Ureter (tissue), 1 donor: ENCODE data around the gene NCKAP5L. TPM values are rescaled to one million over a fixed set of nuclear protein-coding genes. Genes with fewer than 3 reads are reported as not detected.
"Not testable (repeated sequence)": the region's sequence is repeated elsewhere in the genome, so short reads cannot be mapped to it uniquely, and the experiment has no call there.

Experiments used
- DNase-seq: peaks from one replicate; pipeline ENCODE4 v3.0.0-alpha.2; 2020; ENCODE audit warnings: low spot score
- total RNA-seq: library from RNA; stranded (reverse); gene quantifications from one replicate; pipeline ENCODE4 v1.2.4, GENCODE V29; 2023
- donor health status: DM: yes; HTN: yes; CAD: no.

The NCKAP5L gene, protein sequence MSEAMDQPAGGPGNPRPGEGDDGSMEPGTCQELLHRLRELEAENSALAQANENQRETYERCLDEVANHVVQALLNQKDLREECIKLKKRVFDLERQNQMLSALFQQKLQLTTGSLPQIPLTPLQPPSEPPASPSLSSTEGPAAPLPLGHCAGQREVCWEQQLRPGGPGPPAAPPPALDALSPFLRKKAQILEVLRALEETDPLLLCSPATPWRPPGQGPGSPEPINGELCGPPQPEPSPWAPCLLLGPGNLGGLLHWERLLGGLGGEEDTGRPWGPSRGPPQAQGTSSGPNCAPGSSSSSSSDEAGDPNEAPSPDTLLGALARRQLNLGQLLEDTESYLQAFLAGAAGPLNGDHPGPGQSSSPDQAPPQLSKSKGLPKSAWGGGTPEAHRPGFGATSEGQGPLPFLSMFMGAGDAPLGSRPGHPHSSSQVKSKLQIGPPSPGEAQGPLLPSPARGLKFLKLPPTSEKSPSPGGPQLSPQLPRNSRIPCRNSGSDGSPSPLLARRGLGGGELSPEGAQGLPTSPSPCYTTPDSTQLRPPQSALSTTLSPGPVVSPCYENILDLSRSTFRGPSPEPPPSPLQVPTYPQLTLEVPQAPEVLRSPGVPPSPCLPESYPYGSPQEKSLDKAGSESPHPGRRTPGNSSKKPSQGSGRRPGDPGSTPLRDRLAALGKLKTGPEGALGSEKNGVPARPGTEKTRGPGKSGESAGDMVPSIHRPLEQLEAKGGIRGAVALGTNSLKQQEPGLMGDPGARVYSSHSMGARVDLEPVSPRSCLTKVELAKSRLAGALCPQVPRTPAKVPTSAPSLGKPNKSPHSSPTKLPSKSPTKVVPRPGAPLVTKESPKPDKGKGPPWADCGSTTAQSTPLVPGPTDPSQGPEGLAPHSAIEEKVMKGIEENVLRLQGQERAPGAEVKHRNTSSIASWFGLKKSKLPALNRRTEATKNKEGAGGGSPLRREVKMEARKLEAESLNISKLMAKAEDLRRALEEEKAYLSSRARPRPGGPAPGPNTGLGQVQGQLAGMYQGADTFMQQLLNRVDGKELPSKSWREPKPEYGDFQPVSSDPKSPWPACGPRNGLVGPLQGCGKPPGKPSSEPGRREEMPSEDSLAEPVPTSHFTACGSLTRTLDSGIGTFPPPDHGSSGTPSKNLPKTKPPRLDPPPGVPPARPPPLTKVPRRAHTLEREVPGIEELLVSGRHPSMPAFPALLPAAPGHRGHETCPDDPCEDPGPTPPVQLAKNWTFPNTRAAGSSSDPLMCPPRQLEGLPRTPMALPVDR (N-terminal part only)
- total RNA-seq, result 24.0 TPM

DNA sequence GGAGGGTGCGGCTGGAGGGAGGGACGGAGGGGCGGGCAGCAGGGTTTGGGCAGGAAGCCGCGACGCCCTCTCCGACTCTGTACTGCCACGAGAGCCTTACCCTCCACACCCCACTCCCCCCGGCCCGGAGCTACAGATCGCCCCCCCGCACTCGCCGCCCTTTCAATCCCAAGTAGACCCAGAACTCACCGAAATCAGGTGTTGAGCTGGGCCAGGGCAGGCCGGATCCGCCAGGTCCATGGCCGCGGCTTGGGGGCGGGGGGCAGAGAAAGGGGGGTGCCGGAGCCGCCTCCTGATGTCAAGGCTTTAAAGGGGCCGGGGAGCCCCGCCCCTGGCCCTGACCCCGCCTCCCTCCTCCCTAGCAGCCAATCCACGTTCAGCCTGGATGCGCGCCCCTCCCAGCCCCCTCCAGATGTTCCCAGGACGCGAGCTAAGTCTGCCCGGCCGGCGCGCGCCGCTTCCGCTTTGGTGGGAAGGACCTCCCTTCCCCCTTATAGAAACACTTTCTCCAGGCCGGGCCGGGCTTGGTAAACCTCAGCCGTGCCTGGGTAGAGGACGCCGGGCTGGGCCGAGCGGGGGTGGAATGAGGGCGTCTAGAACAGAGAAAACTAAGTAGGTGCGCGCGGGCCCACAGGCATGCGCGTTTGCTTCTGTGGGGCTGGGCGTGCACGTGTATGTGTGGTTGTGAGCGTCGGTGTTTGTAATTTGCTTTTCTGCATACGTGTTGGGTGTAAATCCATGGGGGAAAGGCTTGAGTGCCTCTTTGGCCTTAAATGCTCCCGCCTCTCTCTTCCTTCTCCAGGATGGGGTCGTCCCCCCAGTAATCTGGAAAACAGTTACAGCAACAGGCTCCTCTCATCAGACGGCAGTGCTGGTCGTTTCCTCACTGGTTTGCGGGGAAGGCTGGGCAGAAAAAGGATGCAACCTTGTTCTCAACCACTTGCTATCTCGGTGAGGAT lies at the start of gene NCKAP5L:
NCKAP5L (minus strand) TSS at position 281 of the 959 bp plus-strand sequence. CDS start 24,369 bp downstream, outside the sequence.
- peak; percentile 97 for DNase-seq

DNA sequence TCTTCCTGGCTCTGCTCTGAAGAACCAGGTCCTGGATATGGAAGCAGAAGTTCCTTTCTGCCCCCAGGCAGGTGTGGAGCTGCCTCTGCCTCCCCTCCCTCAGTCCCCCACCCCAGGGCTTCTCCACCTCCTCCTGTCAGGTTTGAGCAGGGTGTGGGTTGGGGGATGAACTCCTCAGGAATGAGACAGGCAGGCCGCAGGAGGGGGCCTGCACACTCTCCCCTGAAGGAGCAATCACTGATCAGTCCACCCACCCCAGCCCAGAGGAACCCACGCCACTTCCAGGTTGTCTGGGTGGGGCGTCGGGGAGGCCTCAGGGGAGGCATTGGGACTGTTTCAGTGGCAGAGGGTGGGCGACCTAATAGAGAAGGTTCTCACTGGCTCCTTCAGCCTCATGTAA lies 48.9 kb upstream of the NCKAP5L start:
- no peak for DNase-seq

DNA sequence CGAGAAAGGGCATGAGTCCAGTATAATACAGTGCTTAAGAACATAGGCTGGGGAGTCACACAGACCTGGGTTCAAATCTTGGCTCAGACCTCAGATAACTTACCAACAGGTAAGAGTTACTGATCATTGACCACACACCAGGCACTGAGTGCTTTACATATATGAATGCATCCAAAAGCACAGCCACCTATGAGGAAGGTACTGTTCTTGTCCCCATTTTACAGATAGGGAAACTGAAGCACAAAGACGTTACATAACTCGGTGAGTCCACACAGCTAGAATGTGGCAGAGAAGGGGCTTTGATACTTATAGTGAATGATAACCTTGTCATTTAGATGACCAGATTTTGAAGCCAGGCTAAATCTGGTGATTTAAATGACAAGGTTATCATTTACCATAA lies 47.9 kb upstream of the NCKAP5L start:
- no peak for DNase-seq

DNA sequence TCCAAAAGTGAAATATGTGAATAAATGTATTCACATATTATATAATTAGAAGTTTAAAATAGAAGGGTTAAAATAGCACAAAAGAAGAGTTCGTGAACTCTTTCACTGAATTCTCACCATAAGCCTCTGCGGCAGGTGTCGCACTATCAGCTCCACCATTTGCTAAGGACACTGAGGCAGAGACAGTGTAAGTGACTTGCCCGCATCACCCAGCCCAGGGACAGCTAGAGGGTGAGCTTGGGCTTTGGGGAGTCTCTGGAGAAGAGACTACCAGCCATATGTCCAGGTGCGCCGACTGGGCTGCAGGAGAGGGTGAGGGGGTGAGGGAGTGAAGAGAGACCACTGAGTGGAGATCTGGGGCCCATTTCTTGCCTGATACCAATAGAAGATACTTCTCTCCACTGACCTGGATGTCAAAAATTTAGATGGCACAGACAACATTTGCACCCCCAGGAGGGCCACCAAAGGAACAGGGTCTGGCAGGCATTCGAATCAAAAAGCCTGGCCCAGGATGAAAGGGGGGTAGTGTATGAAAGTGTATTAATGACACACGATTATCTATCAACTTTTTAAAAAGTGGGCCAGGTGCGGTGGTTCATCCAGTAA lies 47.0 kb upstream of the NCKAP5L start:
- DNase-seq, result peak; percentile 31

DNA sequence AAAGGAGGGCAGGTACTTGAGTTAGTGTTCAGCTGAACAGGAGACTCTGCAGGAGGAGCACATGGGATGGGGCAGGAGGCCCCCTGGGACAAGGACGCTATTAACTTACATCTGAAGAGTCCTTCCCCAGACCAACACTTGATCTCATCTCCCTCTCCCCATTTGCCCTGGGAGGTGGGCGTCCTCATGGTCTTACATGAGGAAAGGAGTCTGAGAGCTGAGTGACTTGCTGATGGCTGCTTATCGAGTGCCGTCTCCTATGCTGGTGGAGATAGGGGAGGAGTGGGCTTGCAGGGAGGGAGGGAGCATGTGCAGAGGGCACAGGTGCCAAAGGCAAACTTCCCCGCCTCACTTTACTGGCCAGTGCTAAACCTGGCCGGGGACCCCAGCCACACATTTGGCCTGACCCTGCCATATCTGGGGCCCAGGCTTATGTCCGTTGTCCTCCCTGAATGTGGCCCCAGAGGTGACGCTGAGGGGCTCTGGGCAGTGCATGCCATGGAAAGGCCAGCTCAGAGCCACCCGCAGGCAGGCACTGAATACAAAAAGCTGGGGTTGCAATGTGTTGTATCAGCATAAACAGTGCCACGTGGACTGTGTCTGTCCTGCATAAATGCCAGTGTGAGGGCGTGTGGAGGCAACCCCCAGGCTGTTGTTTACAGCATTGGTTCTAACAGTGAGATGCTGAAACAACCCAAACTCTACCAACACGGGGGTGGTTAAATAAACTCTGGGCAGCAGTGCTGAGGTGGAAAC lies 46.1 kb upstream of the NCKAP5L start:
- peak; percentile 18 for DNase-seq

DNA sequence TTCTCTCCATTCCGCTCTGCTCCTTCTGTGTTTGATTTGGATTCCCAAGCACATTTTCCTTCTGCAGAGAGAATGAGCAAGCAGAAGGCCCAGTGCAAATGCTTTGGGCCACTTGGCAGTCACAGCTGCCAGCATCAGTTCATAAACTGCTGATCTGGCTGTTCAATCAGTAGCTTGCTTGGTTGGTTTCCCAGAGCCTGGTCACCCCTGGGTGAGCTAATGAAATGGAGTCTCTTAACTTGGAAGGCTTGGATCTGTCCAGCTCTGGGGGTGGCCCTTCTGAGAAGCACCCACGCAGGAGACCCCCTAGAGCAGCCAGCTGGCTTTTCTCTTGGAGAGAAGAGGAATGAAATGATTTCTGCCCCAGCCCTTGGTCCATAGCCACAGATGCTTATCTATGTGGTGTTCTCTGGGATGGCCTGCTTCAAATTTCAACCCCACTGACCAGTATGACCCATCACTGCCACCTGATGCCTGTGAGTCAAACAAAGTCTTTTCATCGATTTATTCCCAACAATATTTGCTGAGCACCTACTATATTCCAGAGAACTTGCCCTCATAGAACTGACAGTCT lies 45.2 kb upstream of the NCKAP5L start:
- no peak for DNase-seq

DNA sequence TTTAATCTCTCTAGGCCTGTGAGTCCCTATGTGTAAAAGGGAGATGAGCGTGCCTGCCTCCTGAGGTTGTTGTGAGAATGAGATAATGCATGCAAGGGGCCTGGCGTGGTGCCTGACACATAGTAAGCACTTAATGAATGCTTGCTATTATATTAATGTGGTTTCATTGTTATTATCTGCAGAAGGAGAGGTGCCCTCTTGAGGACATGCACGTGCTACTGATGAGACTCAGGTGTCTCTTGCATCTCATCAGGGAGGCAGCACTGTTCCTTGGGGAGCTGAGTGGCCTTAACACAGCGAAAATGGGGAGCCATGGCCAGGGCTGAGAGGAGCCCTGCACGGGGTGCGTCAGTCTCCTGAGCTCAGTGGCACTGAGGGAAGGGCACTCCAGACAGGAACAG lies 44.6 kb upstream of the NCKAP5L start:
- DNase-seq, result no peak

DNA sequence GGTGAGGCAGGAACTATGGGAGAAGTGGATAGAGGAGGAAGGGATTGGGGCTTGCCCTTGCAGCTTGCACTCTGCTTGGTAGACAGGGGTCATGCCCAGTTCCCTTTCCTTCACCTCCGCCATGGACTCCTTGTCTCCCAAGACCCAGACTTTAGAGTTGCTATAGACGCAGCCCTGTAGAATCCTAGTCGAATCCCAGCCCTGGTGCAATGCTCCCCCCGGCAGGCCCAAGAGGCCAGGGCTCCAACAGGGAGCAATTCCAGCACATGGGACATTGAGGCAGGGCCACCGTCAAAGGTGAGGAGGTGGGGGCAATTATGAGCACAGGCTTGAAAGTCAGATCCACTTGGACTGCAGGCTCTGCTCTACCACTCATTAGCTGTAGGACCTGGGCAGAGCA lies 44.2 kb upstream of the NCKAP5L start:
- no peak for DNase-seq

DNA sequence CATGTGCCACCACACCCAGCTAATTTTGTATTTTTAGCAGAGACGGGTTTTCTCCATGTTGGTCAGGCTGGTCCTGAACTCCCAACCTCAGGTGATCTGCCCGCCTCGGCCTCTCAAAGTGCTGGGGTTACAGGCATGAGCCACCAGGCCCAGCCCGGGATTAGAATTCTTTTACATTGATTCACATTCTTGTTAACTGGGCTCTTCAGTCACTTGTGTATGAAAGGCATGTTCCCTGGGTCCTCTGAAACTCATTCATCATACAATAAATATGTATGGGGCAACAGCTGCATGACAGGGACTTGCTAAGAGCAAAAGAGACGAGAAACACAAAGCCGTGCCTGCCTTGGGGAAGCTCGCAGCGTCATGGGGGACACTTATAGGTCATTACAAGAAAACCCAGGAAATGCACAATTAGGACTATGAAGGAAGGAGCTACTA lies 43.6 kb upstream of the NCKAP5L start:
- not testable (repeated sequence) for DNase-seq

DNA sequence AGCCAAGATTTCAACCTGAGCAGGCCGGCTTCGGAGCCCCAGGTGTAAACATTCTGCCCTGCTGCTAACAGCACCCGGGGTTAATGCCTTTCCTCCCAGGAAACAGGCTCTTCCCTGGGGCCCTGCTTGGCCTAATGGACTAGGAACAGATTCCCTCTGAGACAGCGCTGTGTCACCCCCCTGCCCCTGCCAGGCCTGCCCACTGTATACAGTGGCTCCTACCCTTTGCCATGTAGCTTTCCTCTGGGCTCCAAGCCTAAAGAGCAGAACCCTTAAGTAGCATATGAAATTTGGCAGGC lies 43.0 kb upstream of the NCKAP5L start:
- no peak for DNase-seq

DNA sequence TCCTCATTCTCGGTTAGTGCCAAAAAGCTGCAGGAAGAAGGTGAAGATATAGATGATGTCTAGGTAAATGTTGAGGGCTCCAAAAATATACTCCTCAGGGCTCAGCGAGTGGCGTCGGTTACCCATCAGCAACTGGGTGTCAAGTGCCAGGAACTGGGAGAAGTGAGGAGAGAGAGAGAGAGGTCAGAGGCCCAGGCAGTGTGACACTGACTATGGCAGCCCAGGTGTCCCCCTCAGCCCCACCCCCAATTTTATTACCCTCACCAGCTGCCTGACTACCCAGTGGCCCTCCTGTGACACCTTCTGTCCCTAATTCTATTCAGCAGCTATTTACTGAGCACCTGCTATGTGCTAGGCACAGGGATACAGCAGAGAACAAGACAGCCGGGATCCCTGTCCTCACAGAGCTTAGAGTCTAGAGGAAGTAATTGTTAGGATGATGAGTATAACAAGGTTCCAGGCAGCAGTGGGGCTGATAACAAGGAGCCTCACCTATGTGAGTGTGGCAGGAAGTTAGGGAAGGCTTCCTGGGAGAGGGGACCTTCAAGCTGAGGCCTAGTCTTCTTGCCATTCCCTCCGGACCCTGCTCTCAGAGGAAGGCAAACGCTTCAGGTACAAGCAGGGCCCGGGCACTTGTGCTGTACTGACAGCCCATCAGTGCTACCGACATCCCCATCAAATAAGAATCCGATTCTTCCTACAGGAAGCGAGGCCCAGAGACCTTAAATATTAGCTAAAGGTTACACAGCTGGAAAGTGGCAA lies 42.5 kb upstream of the NCKAP5L start:
- DNase-seq, result no peak

DNA sequence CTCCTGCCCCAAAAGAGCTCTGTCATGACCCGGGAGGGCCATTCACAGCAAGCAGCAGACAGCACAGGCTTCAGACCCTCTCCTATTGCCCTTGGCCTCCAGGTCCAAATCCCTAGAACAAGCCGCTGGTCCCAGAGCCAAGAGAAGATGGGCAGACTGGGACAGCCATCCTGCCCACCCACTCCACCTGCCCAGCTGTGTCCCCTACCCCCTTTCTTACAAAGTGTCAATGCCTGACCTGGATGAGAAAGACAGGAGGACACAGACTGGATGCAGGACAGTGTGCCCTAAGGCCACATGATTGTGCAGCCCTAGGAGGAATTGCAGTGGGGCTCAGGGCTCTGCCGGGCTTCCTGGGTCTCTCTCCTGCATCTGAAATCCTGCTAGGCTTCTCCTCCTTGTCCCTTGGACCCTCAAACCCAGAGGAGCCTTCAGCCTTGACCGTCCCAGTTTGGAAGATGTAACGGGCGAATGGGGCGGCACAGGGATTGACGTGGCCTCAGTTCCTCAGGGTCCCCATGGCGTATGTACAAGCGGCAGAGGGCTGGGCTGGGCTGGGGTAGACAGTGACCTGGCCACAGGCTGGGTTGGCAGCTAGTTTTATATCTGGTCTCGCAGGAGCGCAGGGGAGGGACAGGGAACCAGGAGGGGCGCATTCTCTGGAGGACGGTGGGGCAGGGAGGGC lies 41.7 kb upstream of the NCKAP5L start:
- DNase-seq, result no peak

DNA sequence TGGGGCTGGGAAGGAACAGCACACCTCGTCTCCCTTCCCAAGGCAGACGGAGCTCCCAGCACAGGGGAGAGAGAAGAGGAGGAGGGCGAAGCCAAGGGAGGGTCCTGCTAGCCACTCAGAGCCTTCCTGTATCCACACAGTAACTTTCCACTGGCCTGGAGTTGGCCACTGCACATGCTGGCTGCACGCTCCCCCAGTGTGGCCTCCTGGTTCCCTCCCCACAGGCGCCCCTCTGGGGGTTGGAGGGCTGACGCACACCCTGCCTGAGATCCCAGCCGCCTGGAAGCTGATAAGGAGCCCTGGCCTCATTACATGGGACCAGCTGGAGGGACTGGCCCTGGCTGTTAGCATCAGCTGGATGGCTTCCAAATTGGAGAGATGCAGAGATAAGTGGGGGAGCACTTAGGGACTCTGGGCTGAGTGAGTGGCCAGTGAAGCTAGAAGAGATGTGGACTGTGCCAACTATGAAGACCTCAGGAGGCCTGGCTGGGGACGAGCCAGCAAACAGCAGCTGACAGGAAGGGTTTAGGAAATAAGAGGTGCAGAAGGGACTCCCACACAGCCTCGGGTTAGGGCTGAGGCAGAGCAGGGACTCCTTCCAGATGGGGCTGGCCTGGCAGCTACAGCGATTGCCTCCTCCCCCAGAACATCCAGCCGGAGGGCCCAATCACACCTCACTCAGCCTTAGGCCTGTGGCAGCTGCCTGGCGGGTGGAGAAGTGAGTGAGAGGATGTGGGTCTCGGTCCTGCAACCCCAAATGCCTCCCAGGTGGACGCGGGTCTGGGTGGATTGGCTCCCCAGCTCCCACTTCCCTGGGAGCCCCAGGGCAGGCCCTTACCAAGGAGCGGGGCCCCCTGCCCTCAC lies 41.0 kb upstream of the NCKAP5L start:
- DNase-seq, result peak; percentile 90

DNA sequence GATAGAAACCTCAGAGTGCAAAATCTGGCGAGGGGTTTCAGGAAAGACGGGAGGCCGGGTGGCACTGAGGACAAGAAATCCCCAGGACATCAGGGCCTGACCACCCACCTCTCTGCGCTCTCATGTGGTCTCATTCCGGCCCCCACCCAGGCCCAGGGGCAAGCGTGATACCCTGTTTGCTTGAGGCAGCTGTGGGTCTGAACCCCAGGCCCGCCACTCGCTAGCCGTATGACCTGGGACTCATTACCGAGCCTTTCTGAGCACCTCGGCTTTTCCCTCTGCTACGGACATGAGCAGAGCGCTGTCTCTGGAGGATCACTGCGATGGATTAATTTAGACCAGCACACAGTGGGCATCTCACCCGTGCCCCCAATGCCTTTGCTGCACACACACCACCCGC lies 40.2 kb upstream of the NCKAP5L start:
- no peak for DNase-seq

DNA sequence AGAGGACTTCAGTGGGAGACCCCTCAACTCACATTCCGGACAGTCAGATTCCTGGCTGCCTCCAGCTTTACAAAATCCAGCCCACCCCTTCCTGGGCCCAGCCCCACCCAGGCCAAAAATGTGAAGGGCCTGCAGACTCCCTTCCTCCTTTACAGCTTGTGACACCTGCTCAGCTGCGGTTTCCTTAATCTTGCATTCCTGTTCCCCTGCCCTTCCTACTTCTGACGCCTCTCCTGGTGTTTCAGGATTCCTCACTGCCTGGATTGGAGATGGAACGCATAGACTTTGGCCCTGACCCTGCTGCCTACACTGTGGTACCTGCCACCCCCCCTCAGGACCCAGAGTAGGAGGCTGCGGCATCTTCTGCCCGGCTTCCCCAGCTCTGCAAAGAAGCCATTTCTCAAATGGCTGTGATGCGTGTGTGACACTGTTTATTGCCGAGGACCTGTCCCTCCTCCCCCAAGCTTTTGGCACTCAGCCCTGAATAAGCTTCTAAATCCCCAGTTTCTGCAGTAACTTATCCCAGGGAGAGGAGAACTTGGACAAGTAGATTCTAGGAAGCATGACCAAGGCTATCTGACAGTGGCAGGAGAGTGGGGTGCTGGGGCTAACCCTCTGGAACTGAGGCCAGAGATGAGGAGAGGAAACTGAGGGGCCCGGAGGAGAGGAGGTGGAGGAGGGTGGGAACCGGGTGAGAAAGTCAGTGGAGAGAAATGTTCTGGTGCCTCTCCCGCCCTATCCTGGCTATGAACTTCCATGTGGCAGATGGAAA lies 39.5 kb upstream of the NCKAP5L start:
- DNase-seq, result no peak

DNA sequence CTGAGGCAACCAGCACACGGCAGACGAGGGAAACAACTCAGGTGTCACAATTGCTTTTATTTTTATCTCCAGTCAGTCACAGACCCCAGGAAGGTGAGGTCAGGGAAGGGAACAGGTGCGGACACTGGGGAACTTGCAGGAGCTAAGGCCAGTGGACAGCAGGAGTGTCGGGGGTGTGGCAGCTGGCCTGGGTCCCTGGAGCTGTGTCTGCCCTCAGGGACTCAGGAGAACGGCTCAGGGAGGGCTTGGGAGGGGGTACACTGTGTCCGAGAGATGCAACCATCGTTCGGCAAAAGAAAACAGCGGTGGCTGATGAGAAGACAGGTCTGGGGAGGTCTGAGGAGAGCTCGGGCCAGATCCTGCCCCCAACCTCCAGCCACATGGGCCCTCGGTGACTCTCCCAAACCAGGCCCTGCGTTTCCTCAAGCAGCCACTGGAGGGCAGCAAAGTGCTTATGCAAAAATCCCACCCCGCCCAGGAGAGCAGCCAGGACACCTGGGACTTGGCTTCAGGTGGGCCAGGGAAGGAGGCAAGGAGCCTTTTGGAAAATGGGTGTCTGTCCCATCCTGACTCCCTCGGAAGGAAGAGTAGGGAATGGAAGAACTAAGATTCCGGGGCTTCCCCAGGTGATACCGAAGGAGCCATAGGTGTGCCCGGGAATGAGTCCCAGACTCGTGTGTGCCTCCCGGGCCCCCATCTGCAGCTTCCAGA lies 38.8 kb upstream of the NCKAP5L start:
- peak; percentile 78 for DNase-seq
